ENCODE data around the gene ATP10A.

Gene ATP10A

DNA sequence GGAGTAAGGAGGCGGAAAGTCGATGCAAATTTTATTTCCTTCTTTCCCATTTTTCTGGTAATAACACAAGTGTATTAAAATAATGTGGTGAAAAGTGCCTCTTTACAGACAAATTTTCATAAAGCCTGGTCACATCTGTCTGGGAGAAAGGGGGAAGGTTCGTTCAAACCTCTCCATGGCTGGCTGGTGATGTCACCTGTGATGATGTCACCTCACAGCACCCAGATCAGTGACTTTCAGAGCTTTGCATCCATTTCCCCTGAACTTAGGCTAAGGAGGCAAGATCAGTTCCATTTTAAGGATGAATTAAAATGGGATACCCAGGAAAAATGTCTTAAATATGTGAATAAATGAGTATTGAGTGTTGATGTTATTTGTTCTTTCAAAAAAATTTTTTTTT is 34.1 kb downstream of the ATP10A start:
- DNase-seq (ENCODE audit: low read depth), result no peak

DNA sequence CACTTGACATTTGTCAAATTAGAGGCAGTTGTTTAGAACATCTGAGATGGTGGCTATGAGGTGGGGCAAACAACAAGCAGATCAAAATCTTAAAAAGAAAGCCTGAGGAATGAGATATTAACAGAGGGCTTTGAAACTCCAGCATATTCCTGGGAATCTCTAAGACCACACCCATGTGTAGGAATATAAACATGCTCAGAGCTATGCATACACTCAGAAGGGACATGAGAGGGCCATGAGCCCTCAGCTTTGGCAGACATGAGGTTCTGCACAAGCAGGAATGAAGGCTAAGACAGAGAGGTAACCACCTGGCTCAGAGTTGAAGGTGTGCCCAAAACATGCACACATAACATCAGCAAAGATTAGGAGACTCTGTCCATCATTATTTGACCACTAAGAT is 37.9 kb downstream of the ATP10A start:
- no peak for DNase-seq (ENCODE audit: low read depth)

DNA sequence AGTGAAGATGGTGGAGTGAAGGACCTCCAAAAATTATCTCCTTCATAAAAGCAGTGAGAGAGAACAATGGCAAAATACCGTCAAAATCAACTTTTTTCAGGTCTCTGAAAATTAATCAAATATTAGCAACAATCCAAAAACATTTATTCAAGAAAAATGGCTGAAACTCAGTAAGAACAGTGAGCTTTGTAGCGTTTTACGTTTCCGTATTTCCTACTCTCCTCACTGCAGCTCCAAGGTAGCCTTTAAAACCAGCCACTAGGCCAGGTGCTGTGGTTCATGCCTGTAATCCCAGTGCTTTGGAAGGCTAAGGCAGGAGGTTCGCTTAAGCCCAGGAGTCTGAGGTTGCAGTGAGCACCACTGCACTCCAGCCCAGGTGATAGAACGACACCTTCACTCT is 38.5 kb downstream of the ATP10A start:
- DNase-seq (ENCODE audit: low read depth), result no peak

DNA sequence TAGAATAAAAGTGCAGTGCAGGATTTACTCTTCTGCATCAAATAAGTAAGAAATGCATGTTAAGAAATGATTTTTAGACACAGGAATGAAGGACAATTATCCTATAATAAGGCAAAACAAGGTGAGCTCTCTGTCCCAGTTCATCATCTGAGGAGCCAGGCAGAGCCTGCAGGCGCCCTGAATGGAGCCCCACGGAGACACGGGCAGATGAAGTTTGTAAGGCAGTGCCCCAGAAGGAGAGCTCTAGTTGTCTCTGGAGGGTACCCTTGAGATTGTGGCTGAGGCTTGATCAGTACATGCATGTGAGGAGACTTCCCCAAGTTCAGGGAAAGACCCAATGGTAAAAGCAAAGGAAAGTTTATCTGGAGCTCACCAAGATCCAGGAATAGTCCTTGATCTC is 50.3 kb downstream of the ATP10A start:
- no peak for DNase-seq (ENCODE audit: low read depth)

DNA sequence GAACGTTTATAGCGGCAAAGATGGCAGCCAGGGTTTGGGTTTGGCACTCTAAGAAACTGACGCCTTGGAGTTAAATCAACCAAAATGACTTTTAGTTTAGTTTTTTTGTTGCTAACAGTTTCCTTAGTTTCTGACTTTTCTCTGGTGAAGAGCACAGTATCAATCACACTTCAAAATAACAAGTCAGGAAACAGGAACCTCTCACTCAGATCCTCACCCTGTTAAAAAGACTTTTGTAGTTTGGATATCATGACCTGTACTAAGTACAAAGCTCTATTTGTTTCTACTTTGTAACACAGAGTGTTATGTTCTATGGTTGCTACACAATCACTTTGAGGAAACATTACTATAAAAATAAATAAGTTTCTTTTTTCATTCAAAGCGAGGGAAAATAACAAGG is 51.1 kb downstream of the ATP10A start:
- no peak for DNase-seq (ENCODE audit: low read depth)

DNA sequence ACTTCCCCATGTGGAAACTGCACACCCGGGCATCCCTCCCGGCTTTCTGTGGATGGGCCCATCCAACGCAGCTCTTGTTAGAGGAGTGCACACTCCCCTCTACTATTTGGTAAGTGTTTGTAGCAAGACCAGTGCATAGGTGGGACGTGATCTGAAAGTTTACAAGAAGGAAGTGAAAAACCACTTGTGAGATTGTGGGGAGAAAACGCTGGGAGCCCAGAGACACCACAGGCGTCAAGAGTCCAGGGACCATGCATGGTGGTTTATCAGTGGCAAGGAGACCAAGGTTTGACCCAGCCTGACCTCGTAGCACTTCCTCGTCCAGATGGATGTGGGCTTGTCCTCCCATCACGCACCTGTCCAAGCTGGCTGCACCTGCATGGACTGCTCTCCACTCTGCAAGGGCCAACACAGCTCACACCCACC is 51.6 kb downstream of the ATP10A start:
- no peak for DNase-seq (ENCODE audit: low read depth)

DNA sequence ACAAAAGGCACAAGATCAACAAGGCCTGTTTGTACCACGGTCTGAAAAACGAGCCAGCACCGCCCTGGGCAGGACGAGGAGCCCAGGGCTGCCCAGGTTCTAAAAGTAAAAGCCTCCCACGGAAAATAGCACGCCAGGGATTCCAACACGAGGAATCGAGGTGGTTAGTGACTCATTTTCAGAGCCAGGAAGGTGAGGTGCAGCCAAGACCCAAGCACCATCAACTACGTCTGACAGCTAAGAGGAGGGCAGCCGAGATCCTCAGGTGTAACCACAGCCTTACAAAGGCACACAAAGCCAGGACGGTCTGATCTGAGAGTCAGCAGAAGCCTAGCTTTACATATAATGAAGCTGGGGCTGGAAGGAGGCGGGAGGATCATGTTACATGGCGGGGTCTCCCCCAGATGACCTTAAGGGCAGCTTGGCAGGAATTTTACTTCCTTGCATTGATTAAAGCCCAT is 52.5 kb downstream of the ATP10A start:
- DNase-seq (ENCODE audit: low read depth), result peak; percentile 8

DNA sequence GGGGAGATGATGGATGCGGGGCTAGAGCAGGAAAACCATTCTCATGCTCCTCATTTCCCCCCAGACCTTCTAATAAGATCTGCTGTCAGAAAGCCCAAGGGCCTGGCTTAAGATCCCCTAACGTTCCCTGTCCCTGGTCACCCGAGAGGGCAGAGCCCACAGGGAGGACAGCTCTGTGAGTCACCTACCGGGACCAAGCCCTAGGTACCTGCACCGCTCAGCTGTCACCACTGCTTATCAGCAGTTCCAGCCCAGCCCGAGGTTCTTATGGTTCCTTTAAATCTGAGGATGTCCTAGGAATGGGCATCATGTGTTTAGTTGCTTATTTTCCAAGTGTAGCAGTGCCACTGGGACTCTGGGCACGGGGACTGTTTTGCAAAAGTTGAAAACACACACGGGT is 53.0 kb downstream of the ATP10A start:
- DNase-seq (ENCODE audit: low read depth), result no peak

DNA sequence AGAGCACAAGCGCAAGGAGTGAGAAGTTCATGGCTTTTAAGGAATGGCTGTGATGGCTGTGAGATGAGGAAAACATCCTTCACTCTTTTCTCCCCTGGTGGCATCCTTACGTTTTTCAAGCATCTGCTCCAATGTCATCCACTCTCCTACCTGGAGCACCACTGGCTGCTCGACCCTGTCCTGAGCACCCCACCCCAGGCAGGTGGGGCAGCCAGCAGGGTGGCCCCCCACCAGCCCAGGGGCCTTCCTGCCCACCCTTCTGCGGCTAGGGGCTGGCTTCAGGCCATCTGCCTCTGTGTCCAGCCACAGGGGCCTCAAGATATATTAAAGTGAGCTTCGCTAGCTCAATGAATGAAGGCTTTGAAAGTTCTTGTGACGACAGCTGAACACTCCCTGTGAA is 56.1 kb downstream of the ATP10A start:
- DNase-seq (ENCODE audit: low read depth), result no peak

DNA sequence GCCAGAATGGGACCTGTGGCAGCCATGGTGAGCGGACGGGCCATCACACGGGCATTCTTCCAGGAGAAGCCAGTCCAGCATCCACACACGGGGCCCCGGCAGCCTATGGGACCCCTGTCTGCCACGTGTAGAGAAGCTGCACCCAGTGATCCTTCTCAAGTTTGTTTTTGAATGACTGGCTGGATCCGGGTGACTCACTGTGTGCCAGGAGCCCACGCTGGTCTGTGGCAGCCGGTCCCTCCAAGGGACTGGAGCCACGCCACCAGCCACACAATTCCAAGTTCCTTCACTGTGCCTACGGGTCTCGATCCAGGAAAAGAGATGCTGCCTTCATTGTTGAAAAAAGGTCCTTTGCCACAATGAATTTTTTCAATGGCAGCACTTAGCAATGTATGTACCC is 58.1 kb downstream of the ATP10A start:
- no peak for DNase-seq (ENCODE audit: low read depth)

DNA sequence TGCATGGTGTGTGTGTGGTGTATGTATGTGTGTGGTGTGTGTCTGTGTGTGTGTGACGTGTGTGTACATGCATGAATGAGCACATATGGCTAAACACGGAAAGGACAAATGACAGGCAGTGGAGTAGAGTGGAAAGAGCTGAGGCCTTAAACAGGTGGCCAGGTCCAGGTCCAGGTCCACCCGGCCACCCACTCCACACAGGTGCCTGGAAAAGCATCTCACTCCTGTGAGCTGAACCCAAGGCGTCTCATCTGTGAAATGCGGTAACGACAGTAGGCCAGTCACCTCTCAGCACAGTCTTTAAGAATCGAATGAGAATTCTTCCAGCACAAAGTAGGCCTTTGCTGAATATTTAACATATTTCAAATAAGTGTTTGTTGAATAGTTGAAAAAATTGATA is 58.7 kb downstream of the ATP10A start:
- no peak for DNase-seq (ENCODE audit: low read depth)

DNA sequence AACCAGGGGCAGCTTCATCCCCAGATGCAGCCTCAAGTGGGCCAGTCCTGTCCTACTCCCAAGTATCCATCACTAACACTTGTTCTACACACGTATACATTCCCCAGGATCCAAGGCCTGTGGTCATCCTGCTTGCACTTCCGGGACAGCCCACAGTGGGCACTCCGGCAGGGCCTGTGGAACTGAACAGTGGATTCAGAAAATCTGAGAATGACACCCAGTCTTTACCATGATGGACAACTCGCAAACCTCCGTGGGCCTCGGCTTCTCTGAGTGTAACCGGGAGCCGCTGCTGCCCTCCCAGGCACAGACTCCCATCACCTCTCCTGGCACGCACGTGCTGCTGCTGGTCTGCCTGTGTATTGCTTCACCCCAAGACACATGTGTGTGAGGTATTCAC is 59.6 kb downstream of the ATP10A start:
- DNase-seq (ENCODE audit: low read depth), result no peak

DNA sequence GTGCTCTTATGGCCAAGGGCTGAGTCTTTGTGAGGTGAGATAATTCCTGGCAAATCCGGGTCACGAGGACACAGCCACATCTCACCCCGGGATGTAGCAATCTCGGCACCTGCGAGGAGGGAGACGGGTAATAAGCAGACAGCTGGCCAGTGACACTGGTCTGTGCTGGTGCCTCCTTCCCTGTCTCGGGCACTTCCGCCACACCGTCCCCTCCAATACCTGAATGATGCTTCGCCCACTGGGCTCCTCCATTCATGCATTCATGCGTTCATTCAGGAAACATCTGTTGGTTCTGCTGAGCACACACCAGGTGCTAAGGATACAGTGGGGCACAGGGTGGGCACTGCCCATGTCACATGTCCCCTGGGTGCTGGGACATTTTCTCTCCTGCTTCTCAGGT is 60.1 kb downstream of the ATP10A start:
- no peak for DNase-seq (ENCODE audit: low read depth)

DNA sequence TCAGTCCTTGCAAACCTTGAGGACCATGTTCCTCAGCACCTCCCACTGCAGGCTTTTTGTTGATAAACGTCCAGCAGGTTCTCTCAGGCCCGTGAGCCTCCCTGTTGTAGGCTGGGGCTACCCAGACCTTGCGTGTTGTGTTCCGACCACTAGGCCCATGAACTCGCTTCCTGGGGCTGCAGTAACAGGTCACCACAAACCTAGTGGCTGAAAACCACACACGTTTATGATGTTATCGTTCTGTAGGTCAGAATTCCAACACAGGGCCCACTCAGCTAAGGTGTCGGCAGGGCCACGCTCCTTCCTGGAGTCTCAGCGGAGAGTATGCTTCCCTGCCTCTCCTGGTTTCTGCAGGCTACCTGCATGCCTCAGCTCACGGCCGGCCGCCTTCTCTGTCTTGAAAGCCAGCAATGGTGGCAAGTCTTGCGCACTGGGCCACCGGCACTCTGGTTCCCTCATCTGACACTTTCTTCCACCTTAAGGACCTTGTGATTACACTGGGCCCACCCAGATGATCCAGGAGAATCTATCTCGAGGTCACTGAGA is 60.8 kb downstream of the ATP10A start:
- no peak for DNase-seq (ENCODE audit: low read depth)

DNA sequence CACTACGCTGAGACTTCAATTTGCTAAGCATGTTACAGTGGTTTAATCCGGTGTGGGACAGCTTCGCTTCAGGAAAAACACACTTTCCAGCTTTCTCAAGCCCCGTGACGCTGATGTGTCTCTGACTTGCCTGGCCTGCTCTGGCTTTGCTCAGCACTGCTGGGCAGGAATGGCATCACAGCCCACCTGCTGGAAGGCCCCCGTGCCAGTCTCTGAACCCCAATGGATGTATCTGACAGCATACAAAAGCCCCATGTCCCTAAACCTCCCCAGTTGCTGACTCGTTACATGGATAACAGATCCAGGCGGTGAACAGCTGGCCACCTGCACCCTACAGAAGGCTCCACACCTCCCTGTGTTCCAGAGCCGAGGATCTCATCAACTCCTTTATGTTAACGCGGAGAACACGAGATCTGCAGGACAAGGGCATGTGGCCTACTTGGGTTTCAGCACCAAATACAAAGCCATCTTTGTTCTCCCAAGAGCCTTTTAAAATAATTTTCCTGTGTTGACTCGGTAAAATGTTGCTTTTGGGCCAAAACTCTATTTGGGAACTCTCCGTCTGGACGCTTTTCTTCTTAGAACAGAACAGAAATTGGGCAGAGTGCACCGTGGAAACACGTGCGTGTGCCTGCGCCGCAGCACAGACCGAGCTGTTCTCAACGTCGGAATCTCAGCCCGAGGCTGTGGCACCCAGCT is 61.4 kb downstream of the ATP10A start:
- no peak for DNase-seq (ENCODE audit: low read depth)

DNA sequence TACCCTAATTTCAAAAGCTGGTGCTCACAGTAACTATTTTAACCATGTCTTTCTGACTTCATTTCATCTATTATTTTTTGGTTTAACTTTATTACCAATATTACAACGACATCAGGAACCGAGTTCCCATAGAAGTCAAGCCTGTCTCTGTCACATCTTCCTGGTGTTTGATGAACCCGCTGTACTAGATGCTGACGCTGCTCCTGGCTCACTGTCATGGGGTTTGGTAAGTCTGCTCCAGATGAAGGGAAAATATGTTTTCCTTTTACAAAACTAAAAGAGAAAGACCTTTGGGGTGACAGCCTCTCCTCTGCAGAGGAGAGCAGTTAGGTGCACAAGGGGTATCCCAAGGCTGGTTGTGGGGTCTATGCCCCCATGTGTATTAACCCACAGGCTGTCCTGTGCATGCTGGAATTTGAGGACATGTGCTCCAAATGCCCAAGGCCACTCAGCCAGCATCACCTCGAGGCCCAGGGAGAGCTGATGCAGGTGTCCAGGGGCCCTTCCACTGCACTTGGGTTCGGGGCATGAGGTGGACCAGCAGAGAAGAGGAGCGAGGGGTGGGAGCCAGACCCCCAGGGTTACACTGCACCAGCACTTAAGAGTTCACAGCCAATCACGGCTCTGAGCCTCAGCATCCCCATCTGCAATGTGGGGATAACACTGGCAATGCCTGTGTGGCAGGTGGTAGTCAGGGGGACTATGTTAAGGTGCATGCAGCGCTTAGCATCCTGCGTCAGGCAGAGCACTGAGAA is 62.2 kb downstream of the ATP10A start:
- DNase-seq (ENCODE audit: low read depth), result no peak

DNA sequence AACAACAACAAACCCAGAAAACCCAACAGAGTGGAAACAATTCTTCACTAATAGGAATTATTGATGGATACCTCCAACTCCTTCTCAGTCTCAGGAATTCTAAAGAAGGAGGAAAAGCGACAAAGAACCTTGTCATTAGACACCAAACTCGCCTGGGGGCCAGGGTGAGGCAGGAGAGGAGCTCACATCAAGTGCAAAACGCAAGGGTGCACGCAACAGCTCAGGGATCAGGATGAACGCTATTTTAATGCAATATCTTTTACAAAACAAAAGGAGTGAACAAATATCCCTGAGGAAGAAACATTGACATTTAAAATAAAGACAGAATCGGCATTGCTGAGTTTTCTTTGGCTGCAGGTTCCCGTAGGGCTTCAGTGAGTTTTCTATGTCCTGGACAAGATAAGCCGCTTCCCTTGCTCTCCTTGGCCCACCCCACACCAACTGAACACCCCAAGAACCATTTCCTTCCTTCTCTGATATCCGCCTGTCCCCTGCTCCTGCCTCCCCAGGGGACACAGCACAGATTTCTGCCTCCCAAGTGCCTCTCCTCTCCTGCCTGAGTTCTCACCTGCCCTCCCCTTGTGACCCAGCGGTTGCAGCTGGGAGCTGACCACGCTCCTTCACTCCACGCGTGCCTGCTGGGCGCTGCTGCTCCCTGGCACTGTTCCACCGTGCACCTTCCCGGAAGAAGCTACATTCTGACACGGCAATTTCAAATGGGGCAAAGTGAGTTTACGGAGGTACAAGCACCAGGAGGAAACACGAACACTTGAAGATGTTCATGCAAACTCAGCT is 63.0 kb downstream of the ATP10A start:
- DNase-seq (ENCODE audit: low read depth), result no peak

DNA sequence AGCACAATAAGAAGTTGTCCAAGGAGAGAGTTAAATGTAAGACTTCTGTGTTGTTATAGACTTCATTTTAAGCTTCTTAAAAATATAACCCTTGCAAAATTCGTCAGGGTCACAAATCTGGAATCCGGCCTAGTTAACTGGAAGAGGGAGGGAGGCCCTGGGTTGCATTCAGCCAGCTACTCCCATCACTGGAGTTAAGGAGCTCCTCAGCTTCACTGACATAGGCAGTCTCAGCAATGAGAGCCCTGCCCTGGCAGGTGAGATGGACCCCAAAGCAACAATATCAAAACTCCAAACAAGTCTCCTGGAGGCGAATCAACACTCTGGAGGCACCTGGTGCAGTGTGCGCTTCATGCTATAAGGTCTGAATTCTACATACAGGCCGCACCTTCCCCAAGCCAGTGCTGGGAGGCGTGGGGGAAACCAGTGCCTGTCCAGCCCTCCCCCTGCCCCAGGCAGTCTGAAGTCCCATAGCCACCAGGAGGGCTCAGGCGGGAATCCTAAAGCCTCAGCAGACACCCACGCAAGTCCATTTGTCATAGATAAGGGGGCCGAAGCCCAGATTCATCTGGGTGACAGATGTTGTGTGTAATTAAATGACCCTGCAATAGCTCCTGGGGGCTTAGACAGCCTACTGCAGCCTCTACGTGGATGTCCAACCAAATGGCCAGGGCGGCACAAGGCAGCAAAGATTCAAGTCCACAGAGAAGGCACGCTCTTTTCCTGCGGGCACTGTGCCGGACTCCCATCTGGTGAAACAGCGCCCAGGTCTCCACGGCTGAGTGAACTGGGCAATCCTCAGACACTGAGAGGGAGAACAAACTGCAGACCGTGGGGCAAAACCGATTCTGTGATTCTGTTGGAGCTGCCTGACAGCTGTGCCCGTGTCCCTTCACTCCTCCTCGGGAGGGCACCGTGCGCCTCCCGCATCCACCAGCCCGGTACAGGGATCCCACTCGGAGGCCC is 64.9 kb downstream of the ATP10A start:
- no peak for DNase-seq (ENCODE audit: low read depth)

DNA sequence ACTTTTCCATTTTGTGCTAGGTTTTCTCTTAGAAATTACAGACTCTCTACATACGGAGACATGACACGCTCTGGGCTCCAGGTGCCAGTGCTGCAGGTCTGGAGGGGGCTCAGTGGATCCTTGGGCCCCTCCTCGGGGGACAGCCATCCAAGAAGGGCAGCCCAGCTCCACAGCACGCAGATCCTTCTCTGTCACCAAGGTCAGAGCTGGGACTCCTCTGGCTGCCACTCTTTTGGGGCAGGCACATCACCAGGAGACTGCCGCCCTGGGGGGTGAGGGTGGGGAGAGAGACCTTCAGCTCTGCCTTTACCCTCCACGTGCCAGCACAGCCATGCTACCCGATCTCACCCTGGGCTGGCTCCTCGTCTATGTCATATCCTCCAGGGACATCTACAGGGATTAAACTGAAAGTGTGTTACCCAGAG is 65.6 kb downstream of the ATP10A start:
- no peak for DNase-seq (ENCODE audit: low read depth)

DNA sequence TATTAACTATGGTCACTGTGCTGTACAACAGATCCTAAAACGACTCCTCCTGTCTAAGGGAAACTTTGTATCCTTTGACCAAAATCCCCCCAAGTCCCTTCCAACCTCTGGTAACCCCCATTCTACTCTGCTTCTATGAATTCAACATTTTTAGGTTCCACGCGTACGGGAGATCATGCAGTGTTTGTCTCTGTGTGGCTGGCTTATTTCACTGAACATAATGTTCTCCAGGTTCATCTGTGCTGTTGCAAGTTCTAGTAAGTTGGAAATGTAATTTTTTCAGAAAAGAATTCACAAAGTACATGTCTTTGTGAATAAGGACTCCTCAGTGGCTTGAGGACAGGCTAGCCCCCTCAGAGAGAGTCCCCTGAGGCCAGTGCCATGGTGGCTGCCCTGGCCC is 66.1 kb downstream of the ATP10A start:
- no peak for DNase-seq (ENCODE audit: low read depth)

DNA sequence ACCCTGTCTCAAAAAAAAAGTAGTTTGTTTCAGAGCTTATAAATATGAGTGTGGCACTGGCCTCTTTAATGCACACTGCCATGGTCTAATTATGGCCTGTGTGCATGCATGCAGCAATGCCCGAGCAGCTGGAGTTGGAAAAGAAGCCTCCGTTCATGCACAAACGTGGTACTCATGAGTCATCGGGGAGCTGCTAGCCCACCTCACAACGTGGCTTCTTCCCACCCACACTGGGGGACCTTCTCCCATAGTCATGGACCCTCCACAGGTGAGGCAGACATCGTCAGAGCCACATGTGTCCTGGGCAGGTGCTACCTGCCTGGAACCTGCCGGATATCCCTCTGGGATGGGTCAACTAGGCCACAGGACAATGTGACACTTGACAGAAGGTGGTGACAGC is 66.7 kb downstream of the ATP10A start:
- no peak for DNase-seq (ENCODE audit: low read depth)

Measured in T follicular helper cell (primary cell).